HepG2 (cell line): Measurements from ENCODE around the gene RAD21L1. TPM values are rescaled to one million over a fixed set of nuclear protein-coding genes. Genes with fewer than 3 reads are reported as not detected.

Experiments used
- AKAP8 ChIP-seq: sonication (generic); formaldehyde crosslinking; IDR thresholded peaks from 2 replicates; pipeline ENCODE4 v1.5.1; 2020; ENCODE audit warnings: mild to moderate bottlenecking, missing genetic modification reagents
- DMAP1 ChIP-seq: IDR thresholded peaks from 2 replicates; pipeline ENCODE4 v1.6.1; 2016
- ETV6 ChIP-seq: sonication (generic); formaldehyde crosslinking; conservative IDR thresholded peaks from 2 replicates; pipeline ENCODE4 v1.4.0; 2020; ENCODE audit warnings: missing genetic modification reagents
- HNF1B ChIP-seq: sonication (generic); formaldehyde crosslinking; IDR thresholded peaks from 2 replicates; pipeline ENCODE4 v1.5.1; 2020; ENCODE audit warnings: mild to moderate bottlenecking, moderate library complexity, missing genetic modification reagents
- HNF4A ChIP-seq: sonication (generic); formaldehyde crosslinking; IDR thresholded peaks from 2 replicates; pipeline ENCODE4 v1.4.0; 2020; ENCODE audit warnings: missing genetic modification reagents
- LCORL ChIP-seq, 2 experiments: fragments of 450-650 bp in 1 of 2; sonication (generic) in 1 of 2; formaldehyde crosslinking in 1 of 2; IDR thresholded peaks; 2 replicates each; pipeline versions ENCODE4 v1.5.0 to v1.6.1; 2017 to 2020; ENCODE audit warnings: antibody characterized with exemption in 1 of 2, missing genetic modification reagents in 1 of 2
- MAX ChIP-seq: IDR thresholded peaks from 2 replicates; pipeline ENCODE4 v1.6.1; 2012; ENCODE audit warnings: inconsistent platforms
- RBFOX2 ChIP-seq: fragments of 200-400 bp; formaldehyde crosslinking; IDR thresholded peaks from 2 replicates; pipeline ENCODE4 v1.6.1; 2017; ENCODE audit warnings: low read depth, mild to moderate bottlenecking, low read length
- SALL1 ChIP-seq: sonication (generic); formaldehyde crosslinking; IDR thresholded peaks from 2 replicates; pipeline ENCODE4 v1.8.0; 2022; ENCODE audit warnings: mild to moderate bottlenecking, missing genetic modification reagents
- SP4 ChIP-seq: sonication (generic); formaldehyde crosslinking; IDR thresholded peaks from 2 replicates; pipeline ENCODE4 v1.8.1; 2023; ENCODE audit warnings: mild to moderate bottlenecking, missing genetic modification reagents
- SP5 ChIP-seq: IDR thresholded peaks from 2 replicates; pipeline ENCODE4 v1.6.1; 2016; ENCODE audit warnings: low read depth, borderline replicate concordance
- ZFX ChIP-seq: sonication (generic); formaldehyde crosslinking; IDR thresholded peaks from 2 replicates; pipeline ENCODE4 v1.4.0; 2020; ENCODE audit warnings: mild to moderate bottlenecking, low read depth, missing genetic modification reagents, moderate library complexity
- ZIK1 ChIP-seq: sonication (generic); formaldehyde crosslinking; IDR thresholded peaks from 2 replicates; pipeline ENCODE4 v1.5.0; 2020; ENCODE audit warnings: mild to moderate bottlenecking, low read depth, missing genetic modification reagents, borderline replicate concordance
- ZNF513 ChIP-seq: sonication (generic); formaldehyde crosslinking; conservative IDR thresholded peaks from 2 replicates; pipeline ENCODE4 v1.5.0; 2020; ENCODE audit warnings: missing genetic modification reagents
- ZNF577 ChIP-seq: sonication (generic); formaldehyde crosslinking; IDR thresholded peaks from 2 replicates; pipeline ENCODE4 v1.4.0; 2020; ENCODE audit warnings: mild to moderate bottlenecking, low read depth, missing genetic modification reagents, borderline replicate concordance
- ZNF672 ChIP-seq: sonication (generic); formaldehyde crosslinking; IDR thresholded peaks from 2 replicates; pipeline ENCODE4 v1.8.1; 2022; ENCODE audit warnings: missing genetic modification reagents
- polyA plus RNA-seq, 8 experiments: library from polyadenylated mRNA; depleted of rRNA in 3 of 8; stranded (reverse) in 7 of 8; unstranded in 1 of 8; fragments of >200 nt; fragmentation: Illumina TruSeq in 4 of 8; extraction: Trizol in 4 of 8; gene quantifications; 2 replicates each; pipeline versions ENCODE4 v1.2.1 to v1.2.3, GENCODE V29; 2011 to 2016; ENCODE audit warnings: low read depth in 4 of 8, missing spikeins in 1 of 8, mixed read lengths in 1 of 8; ENCODE audit not compliant: insufficient read depth in 1 of 8
- total RNA-seq, 5 experiments: library from RNA; depleted of rRNA; stranded (reverse); fragments of >200 nt; fragmentation: Illumina TruSeq; extraction: Trizol; gene quantifications; 2 replicates each; pipeline ENCODE4 v1.2.3, GENCODE V29; 2016; ENCODE audit warnings: low read depth in 1 of 5
- TF ChIP-seq, protein P1 (sequence below): sonication (generic); formaldehyde crosslinking; IDR thresholded peaks from 2 replicates; pipeline ENCODE4 v1.5.0; 2020; ENCODE audit warnings: missing genetic modification reagents
- TF ChIP-seq, protein P2 (sequence below): sonication (generic); formaldehyde crosslinking; IDR thresholded peaks from 2 replicates; pipeline ENCODE4 v1.4.0; 2020; ENCODE audit warnings: missing genetic modification reagents
- TF ChIP-seq, protein P3 (sequence below): sonication (generic); formaldehyde crosslinking; IDR thresholded peaks from 2 replicates; pipeline ENCODE4 v1.4.0; 2020; ENCODE audit warnings: missing genetic modification reagents
- TF ChIP-seq, protein P4 (sequence below): sonication (generic); formaldehyde crosslinking; IDR thresholded peaks from 2 replicates; pipeline ENCODE4 v1.4.0; 2020; ENCODE audit warnings: mild to moderate bottlenecking, missing genetic modification reagents

RAD21L1 gene
- total and polyA plus RNA-seq, 2 of the 13 experiments (the other 11 are each of a cell fraction or from before 2014, with no cell fraction given) = not detected

DNA sequence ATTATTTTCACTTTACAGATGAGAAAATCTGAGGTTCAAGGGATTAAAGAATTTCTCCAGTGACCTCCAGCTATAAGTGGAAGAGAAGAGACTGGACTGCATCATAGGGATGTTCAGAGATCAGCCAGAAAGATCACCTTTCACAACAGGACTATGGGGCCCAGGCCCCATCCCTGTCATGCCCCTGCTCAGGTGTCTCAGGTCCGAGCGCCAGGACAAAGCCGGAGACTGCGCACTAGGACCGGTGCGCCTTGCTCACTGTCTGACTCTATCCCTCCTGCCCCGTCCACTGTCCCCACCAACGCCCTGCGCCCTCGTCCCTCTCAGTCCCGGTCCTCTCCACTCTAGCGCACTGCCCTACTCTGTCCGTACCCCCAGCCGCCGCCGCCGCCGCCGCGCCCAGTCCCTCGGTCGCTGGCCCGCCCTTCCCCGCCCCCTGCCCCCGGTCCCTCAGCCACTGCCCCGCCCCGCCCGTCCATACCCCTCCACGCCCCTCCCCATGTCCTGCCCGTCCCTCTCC, 521 bp upstream of the RAD21L1 start (continued):
- TF ChIP-seq ZIK1 (no peak), ETV6 (CRISPR knock-in tag) (0 out of 2 replicates have a peak, but pooled peaks have one; percentile 43), AKAP8 (CRISPR knock-in tag) (0 out of 2 replicates have a peak, but pooled peaks have one; percentile 38), SP5 (peak; percentile 37; the same call in 1 of the 2 replicates), ZNF513 (no peak), SP4 (CRISPR knock-in tag) (peak; percentile 64; the same call in 1 of the 2 replicates), ZFX (CRISPR knock-in tag) (0 out of 2 replicates have a peak, but pooled peaks have one; percentile 14), MAX (0 out of 2 replicates have a peak, but pooled peaks have one; percentile 4), ZNF672 (CRISPR knock-in tag) (peak; percentile 73; the same call in 1 of the 2 replicates), RBFOX2 (0 out of 2 replicates have a peak, but pooled peaks have one; percentile 4), HNF1B (no peak), SALL1 (peak; percentile 23; the same call in 1 of the 2 replicates), DMAP1 (CRISPR knock-in tag) (no peak), LCORL (IDR thresholded peaks at IDR 0.05) (no peak), LCORL (CRISPR knock-in tag; IDR thresholded peaks at IDR 0.05) (0 out of 2 replicates have a peak, but pooled peaks have one; percentile 20), HNF4A (CRISPR knock-in tag) (peak; percentile 28; the same call in 1 of the 2 replicates), ZNF577 (CRISPR knock-in tag) (no peak)
- TF ChIP-seq, protein P1, sequence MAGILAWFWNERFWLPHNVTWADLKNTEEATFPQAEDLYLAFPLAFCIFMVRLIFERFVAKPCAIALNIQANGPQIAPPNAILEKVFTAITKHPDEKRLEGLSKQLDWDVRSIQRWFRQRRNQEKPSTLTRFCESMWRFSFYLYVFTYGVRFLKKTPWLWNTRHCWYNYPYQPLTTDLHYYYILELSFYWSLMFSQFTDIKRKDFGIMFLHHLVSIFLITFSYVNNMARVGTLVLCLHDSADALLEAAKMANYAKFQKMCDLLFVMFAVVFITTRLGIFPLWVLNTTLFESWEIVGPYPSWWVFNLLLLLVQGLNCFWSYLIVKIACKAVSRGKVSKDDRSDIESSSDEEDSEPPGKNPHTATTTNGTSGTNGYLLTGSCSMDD (CRISPR knock-in tag) = no peak
- TF ChIP-seq, protein P2, sequence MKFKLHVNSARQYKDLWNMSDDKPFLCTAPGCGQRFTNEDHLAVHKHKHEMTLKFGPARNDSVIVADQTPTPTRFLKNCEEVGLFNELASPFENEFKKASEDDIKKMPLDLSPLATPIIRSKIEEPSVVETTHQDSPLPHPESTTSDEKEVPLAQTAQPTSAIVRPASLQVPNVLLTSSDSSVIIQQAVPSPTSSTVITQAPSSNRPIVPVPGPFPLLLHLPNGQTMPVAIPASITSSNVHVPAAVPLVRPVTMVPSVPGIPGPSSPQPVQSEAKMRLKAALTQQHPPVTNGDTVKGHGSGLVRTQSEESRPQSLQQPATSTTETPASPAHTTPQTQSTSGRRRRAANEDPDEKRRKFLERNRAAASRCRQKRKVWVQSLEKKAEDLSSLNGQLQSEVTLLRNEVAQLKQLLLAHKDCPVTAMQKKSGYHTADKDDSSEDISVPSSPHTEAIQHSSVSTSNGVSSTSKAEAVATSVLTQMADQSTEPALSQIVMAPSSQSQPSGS (CRISPR knock-in tag) = no peak
- TF ChIP-seq, protein P3, sequence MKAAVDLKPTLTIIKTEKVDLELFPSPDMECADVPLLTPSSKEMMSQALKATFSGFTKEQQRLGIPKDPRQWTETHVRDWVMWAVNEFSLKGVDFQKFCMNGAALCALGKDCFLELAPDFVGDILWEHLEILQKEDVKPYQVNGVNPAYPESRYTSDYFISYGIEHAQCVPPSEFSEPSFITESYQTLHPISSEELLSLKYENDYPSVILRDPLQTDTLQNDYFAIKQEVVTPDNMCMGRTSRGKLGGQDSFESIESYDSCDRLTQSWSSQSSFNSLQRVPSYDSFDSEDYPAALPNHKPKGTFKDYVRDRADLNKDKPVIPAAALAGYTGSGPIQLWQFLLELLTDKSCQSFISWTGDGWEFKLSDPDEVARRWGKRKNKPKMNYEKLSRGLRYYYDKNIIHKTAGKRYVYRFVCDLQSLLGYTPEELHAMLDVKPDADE (CRISPR knock-in tag) = no peak
- TF ChIP-seq, protein P4, sequence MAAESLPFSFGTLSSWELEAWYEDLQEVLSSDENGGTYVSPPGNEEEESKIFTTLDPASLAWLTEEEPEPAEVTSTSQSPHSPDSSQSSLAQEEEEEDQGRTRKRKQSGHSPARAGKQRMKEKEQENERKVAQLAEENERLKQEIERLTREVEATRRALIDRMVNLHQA (CRISPR knock-in tag) = no peak
